HTR-8/SVneo (cell line): ENCODE data around the gene TRPM3.
"Not testable (repeated sequence)": the region's sequence is repeated elsewhere in the genome, so short reads cannot be mapped to it uniquely, and the experiment has no call there.

ENCODE experiments used
- DNase-seq: peaks from one replicate; pipeline ENCODE4 v3.0.0; 2011; ENCODE audit warnings: low spot score, mixed read lengths; ENCODE audit not compliant: insufficient read length
- FAIRE-seq: peaks from 2 replicates; lab custom pipeline; 2011; peaks lifted over from hg19 to GRCh38; lab: Jason Lieb, UNC

TRPM3 gene

GRCh38 chr9:70795841-70796240 lies 325.6 kb downstream of the TRPM3 start:
- FAIRE-seq (no peak), DNase-seq (no peak)

GRCh38 chr9:70792796-70793195 lies 328.6 kb downstream of the TRPM3 start:
- FAIRE-seq, result no peak

GRCh38 chr9:70791936-70792335 lies 329.5 kb downstream of the TRPM3 start:
- FAIRE-seq (no peak), DNase-seq (no peak)

More at GRCh38 chr9:70792796-70793195, 328.6 kb downstream of the TRPM3 start:
- no peak for DNase-seq

GRCh38 chr9:70789086-70789485 lies 332.3 kb downstream of the TRPM3 start:
- FAIRE-seq (no peak), DNase-seq (no peak)

GRCh38 chr9:70784456-70784855 lies 337.0 kb downstream of the TRPM3 start:
- FAIRE-seq, result no peak
- no peak for DNase-seq

GRCh38 chr9:70778568-70778967 lies 342.9 kb downstream of the TRPM3 start:
- FAIRE-seq (no peak), DNase-seq (no peak)

GRCh38 chr9:70773579-70773978 lies 347.8 kb downstream of the TRPM3 start:
- FAIRE-seq (no peak), DNase-seq (no peak)

- DNase-seq, result no peak
- FAIRE-seq, result no peak
These were observed 348.8 kb downstream of the TRPM3 start for GRCh38 chr9:70772601-70773000.

- no peak for DNase-seq
- no peak for FAIRE-seq
These were observed 355.5 kb downstream of the TRPM3 start for GRCh38 chr9:70765946-70766345.

- FAIRE-seq (no peak), DNase-seq (no peak)
These were observed 360.2 kb downstream of the TRPM3 start for GRCh38 chr9:70761139-70761670.

GRCh38 chr9:70760228-70760627 lies 361.2 kb downstream of the TRPM3 start:
- DNase-seq (no peak), FAIRE-seq (no peak)

- no peak for FAIRE-seq
- no peak for DNase-seq
These were observed 368.1 kb downstream of the TRPM3 start for GRCh38 chr9:70753311-70753710.

- DNase-seq, result no peak
- no peak for FAIRE-seq
These were observed 372.4 kb downstream of the TRPM3 start for GRCh38 chr9:70749066-70749465.

GRCh38 chr9:70747261-70747718 lies 374.1 kb downstream of the TRPM3 start:
- no peak for DNase-seq
- FAIRE-seq, result no peak

GRCh38 chr9:70746760-70747159 lies 374.7 kb downstream of the TRPM3 start:
- FAIRE-seq (no peak), DNase-seq (no peak)

GRCh38 chr9:70746316-70746715 lies 375.1 kb downstream of the TRPM3 start:
- FAIRE-seq, result no peak
- no peak for DNase-seq

GRCh38 chr9:70724794-70725193 lies 396.6 kb downstream of the TRPM3 start:
- not testable (repeated sequence) for DNase-seq, FAIRE-seq

GRCh38 chr9:70724025-70724424 lies 397.4 kb downstream of the TRPM3 start:
- not testable (repeated sequence) for FAIRE-seq, DNase-seq

GRCh38 chr9:70706797-70707196 lies 414.6 kb downstream of the TRPM3 start:
- not testable (repeated sequence) for FAIRE-seq, DNase-seq

GRCh38 chr9:70701163-70701562 lies 420.3 kb downstream of the TRPM3 start:
- DNase-seq (no peak), FAIRE-seq (no peak)

- no peak for FAIRE-seq
- DNase-seq, result no peak
These were observed 424.6 kb downstream of the TRPM3 start for GRCh38 chr9:70696694-70697335.

GRCh38 chr9:70694758-70695157 lies 426.7 kb downstream of the TRPM3 start:
- no peak for DNase-seq
- no peak for FAIRE-seq
